Astrocyte of the cerebellum (primary cell): Measurements from ENCODE around the gene GLIS1.
A peak's percentile ranks its signal among the peaks of the same experiment; 100 is the strongest.

Source experiments
- DNase-seq: peaks from one replicate; pipeline ENCODE4 v3.0.0-alpha.2; 2011; ENCODE audit warnings: low read depth
- H3K4me3 ChIP-seq: 2 replicates; pipeline ENCODE4 v1.5.1; 2011; ENCODE audit warnings: mild to moderate bottlenecking, low read depth, low read length, moderate library complexity
- in situ Hi-C: cut with HindIII; loops from 2 replicates; pipeline ENCODE4 v1.10.0; 2017; ENCODE audit warnings: low sequenced_read_pairs
- TF ChIP-seq, protein P1 (sequence below): IDR thresholded peaks from 2 replicates; pipeline ENCODE4 v1.5.1; 2012; ENCODE audit warnings: low read length, low read depth, moderate library complexity, mild to moderate bottlenecking; ENCODE audit errors: missing control alignments

Gene GLIS1

DNA sequence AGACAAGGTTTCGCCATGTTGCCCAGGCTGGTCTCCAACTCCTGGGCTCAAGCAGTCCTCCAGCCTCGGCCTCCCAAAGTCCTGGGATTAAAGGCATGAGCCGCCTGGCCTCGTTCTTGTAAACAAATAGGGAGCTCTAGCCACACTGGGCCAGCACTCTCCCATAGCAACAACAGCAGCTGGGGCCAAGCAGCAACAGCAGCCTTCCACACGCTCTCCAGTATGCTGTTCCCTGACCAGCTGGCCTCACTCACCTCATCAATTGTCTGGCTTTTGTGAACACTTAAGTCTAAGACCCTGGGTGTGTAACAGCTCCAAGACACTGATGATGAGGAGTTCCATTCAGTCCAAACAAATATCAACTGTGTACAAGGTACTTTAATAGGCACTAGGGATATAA, 16.9 kb upstream of the GLIS1 start:
- in situ Hi-C loops = no loop called here
- no peak overlapping the region for H3K4me3 ChIP-seq
- no peak for DNase-seq
- TF ChIP-seq, protein P1, sequence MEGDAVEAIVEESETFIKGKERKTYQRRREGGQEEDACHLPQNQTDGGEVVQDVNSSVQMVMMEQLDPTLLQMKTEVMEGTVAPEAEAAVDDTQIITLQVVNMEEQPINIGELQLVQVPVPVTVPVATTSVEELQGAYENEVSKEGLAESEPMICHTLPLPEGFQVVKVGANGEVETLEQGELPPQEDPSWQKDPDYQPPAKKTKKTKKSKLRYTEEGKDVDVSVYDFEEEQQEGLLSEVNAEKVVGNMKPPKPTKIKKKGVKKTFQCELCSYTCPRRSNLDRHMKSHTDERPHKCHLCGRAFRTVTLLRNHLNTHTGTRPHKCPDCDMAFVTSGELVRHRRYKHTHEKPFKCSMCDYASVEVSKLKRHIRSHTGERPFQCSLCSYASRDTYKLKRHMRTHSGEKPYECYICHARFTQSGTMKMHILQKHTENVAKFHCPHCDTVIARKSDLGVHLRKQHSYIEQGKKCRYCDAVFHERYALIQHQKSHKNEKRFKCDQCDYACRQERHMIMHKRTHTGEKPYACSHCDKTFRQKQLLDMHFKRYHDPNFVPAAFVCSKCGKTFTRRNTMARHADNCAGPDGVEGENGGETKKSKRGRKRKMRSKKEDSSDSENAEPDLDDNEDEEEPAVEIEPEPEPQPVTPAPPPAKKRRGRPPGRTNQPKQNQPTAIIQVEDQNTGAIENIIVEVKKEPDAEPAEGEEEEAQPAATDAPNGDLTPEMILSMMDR = no peak

DNA sequence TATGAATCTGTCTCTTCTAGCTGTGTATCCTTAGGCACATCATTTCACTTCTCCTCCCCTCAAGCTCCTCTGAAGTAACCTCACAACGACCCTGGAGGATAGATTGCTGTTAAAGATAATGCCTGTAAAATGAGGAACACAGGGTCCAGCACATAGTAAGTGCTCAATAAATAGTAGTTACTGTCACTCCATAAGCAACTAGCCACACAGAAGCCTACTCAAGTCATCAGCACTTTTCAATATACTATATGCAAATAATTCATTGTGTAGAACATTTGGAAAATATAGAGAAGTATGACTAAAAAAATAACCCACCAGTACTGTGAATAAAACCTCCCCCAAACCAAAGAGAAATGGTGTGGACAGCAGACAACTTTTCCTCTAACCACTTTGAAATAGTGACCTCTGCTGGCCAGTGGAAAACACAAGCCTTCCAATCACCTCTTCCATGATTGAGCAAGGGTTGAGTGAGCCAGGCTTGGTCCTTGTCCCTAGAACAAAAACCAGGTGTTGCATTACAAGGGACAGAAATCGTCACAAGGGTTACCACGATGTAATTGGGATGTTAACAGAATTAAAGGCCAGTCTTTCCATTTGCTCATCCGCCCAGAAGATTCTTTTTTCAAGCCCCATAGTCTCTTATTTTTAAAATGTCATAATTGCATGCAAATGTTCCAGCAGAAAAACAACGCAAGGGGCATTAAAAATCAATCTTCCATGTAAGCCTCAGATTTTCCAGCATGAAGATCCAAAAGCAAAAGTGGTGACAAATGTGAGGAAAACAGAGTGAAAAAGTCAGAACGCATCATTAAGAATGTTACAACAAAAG, 15.7 kb upstream of the GLIS1 start:
- DNase-seq = no peak
- in situ Hi-C loops = no loop called here
- no peak overlapping the region for H3K4me3 ChIP-seq
- TF ChIP-seq, protein P1 = peak; percentile 75

DNA sequence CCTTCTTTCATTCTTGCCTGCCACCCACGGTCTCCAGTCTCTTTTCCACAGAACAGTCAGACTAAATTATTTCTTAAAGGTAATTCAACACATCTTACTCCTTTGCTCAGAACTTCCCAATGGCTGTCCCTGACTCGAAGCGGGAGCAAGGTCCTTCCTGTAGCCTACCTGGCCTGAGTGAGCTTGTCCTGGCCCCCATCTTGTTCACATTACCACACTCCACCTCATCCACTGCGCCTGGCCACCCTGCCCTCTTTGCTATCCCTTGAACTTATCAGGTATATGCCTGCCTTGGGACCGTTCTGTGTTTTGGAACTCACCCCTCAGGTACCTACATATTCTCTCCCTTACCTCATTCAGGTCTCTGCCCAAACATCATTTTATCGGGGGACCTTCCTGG, 13.3 kb upstream of the GLIS1 start:
- in situ Hi-C loops = no loop called here
- TF ChIP-seq, protein P1 = no peak
- no peak for DNase-seq
- H3K4me3 ChIP-seq = no peak overlapping the region

DNA sequence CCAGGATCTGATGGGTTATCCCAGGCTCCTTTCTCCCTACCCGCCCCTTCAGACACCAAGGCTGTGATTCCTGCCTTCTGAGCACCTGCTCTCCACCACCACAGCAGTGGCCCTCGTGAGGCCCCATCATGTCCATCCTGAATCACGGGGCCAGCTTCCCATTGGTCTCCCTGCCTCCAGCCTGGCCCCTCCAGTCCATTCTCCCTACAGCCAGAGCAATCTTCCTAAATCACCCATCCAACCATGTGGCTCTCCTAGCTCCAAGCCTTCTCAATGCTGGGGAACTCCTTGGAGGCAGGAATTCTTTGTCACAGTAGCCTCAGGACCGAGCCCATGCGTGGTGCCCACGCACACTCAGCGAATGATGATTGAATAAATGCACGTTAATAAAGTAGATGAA, 8.9 kb upstream of the GLIS1 start:
- H3K4me3 ChIP-seq = no peak overlapping the region
- no peak for DNase-seq
- TF ChIP-seq, protein P1 = no peak
- in situ Hi-C loops = loop anchor here (25.0 kb wide), 1 partner anchor 261 kb away; no protein-coding TSS in a partner anchor

DNA sequence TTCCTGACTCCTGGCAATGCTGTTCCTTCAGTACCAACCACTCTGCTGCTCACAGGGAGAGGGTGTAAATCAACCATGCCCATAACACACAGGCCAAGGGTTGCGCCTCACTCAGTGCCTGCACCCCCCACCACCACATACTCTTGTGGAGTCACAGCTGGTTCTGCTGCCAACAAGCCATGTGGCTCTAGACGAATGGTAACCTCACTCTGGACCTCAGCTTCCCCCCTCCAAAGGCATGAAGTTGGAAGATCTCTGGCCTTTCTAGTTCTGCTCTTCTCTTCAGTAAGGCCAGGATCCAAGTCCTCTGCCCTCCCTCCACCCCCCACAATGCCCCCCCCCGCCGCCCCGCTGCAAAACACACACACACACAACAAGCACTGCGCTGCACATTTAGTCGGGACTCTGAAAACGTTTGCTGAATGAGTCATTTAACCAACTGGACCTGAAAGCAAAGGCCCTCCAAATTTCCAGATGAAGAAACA, 1.7 kb upstream of the GLIS1 start:
- peak overlapping the region; percentile 14 for H3K4me3 ChIP-seq
- TF ChIP-seq, protein P1 = no peak
- DNase-seq = peak; percentile 79
- in situ Hi-C loops = loop anchor here (25.0 kb wide), 1 partner anchor 253 kb away; no protein-coding TSS in a partner anchor

DNA sequence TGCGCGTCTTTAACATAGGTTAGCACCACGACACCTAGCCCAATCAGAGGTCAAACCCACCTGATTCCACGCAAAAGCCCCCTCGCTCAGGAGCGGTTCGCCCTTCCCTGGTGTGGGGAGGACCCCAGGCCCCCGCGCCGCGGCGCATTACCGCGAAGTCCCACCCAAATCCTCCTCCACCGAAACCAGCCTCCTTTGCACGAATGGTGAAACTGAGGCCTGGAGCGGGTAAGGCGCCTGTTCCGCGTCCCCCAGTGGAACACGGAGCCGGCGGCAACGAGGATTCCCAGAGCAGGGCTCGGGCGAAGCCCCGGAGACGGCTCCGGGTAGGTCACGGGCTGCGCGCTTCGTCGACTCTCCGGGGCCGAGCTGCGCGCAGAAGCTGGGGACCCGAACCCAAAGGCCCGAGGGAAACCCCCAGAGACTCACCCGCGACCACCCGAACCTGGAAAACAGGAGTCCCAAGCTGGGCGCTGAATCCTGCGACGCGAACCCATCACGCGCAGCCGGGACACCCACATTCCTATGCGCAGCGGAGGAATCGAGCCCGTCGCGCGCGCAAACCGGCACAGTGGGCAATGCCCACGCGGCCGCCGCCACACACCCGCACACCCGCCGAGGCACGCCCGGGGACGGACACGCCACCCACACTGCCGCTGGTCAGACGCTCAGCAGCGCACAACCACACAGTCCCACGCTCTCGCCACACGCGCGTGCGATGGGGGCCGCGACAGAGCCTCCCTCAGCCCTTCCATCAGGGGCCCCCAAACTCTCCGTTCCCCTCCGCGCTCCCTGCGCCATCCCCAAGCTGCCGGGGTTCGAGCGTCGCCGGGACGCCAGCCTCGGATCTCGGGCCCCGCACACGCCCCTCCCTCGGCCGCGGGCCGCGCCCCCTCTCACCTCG, 507 bp downstream of the GLIS1 start:
- H3K4me3 ChIP-seq = peak overlapping the region; percentile 77
- TF ChIP-seq, protein P1 = no peak

More for the DNA sequence above, 507 bp downstream of the GLIS1 start:
- DNase-seq = no peak
- in situ Hi-C loops = loop anchor here (5.0 to 25.0 kb wide), 2 partner anchors 46 to 251 kb away; no protein-coding TSS in a partner anchor
